ENCODE measurements around the gene PRTN3. TPM values are rescaled to one million over a fixed set of nuclear protein-coding genes. Genes with fewer than 3 reads are reported as not detected.

PRTN3 gene
- total RNA-seq, 2 donors from 2014 or later, result not detected

GRCh38 chr19:813219-814151 is 27.3 kb upstream of the PRTN3 start:
- Mint-ChIP-seq H3K4me1 (no peaks in the 10 kb centered on the region), H3K27me3 (ENCODE audit: insufficient read depth) (no peaks in the 10 kb centered on the region), H3K36me3 (ENCODE audit: low read depth) (peaks cover 51% of the 10 kb centered on the region), H3K27ac (no peak overlapping the region), H3K9me3 (no peaks in the 10 kb centered on the region), H3K4me3 (no peak overlapping the region)
- no peak overlapping the region for H3K4me3 ChIP-seq (ENCODE audit: low read length)
- no peaks in the 10 kb centered on the region for H3K4me1 ChIP-seq (ENCODE audit: control insufficient read depth, insufficient read depth, low read length)
- TF ChIP-seq, protein P1, sequence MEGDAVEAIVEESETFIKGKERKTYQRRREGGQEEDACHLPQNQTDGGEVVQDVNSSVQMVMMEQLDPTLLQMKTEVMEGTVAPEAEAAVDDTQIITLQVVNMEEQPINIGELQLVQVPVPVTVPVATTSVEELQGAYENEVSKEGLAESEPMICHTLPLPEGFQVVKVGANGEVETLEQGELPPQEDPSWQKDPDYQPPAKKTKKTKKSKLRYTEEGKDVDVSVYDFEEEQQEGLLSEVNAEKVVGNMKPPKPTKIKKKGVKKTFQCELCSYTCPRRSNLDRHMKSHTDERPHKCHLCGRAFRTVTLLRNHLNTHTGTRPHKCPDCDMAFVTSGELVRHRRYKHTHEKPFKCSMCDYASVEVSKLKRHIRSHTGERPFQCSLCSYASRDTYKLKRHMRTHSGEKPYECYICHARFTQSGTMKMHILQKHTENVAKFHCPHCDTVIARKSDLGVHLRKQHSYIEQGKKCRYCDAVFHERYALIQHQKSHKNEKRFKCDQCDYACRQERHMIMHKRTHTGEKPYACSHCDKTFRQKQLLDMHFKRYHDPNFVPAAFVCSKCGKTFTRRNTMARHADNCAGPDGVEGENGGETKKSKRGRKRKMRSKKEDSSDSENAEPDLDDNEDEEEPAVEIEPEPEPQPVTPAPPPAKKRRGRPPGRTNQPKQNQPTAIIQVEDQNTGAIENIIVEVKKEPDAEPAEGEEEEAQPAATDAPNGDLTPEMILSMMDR (conservative IDR thresholded peaks at IDR 0.05), result no peak
- H3K27ac ChIP-seq (ENCODE audit: low read depth, low read length), result no peak overlapping the region
- H3K27me3 ChIP-seq (ENCODE audit: control insufficient read depth, insufficient read depth, low read length, poor library complexity, severe bottlenecking), result no peaks in the 10 kb centered on the region
- peak; percentile 61 for DNase-seq
- 95% methylated on average over 38 to 87 of the region's 87 CpGs for WGBS, 2 experiments (ENCODE audit: insufficient coverage in 1 of 2, insufficient read length in 1 of 2)
- peaks cover 39% of the 10 kb centered on the region for H3K36me3 ChIP-seq (ENCODE audit: control insufficient read depth, insufficient read depth, low read length)
- H3K9ac ChIP-seq (ENCODE audit: extremely low read depth, low read length, poor library complexity, severe bottlenecking), result no peak overlapping the region
- no peaks in the 10 kb centered on the region for H3K9me3 ChIP-seq (ENCODE audit: control insufficient read depth, low read length)

DNA sequence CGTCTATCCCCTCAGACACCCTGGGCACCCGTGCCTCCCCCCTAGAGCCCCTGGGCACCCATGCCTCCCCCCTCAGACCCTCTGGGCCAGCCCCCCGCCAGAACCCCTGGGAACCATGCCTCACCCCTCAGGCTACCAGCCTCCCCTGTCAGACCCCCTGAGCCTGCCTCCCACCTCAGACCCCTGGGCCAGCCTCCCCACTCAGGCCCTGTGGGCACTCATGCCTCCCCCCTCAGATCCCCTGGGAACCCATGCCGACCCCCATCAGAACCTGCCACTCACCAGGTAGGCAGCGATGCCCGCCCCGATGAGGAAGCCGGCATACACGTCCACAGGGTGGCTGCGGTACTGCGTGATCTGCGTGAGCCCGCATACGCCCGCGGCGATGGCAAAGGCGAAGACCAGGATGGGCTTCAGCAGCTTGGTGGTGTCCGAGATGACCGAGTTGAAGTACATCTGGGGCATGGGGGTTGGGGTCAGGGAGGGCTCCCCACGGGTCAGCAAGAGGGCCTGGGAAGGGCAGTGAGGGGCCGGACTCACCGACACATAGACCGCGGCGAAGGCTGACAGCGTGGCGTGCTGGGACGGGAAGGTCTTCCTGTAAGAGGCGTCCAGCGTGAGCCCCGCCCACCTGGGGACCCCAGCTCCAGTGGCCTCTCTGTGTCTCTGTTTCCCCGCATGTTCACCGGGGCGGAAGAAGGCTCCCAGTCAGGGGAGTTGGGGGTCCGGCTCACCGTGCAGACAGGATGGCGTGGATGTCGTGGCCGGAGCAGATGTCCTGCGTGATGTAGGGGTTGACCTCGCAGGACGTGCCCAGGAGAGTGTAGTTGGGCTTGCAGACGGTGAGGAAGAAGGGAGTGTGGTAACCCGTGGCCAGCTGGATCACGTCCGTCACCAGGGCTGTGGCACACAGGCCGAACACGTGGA is 26.4 kb upstream of the PRTN3 start:
- Histone ChIP-seq H3K4me3 (ENCODE audit: low read length) (no peak overlapping the region), H3K36me3 (ENCODE audit: control insufficient read depth, insufficient read depth, low read length) (peaks cover 32% of the 10 kb centered on the region), H3K9me3 (ENCODE audit: control insufficient read depth, low read length) (no peaks in the 10 kb centered on the region), H3K9ac (ENCODE audit: extremely low read depth, low read length, poor library complexity, severe bottlenecking) (no peak overlapping the region), H3K27ac (ENCODE audit: low read depth, low read length) (no peak overlapping the region), H3K4me1 (ENCODE audit: control insufficient read depth, insufficient read depth, low read length) (no peaks in the 10 kb centered on the region), H3K27me3 (ENCODE audit: control insufficient read depth, insufficient read depth, low read length, poor library complexity, severe bottlenecking) (no peaks in the 10 kb centered on the region)
- no peaks in the 10 kb centered on the region for H3K9me3 Mint-ChIP-seq
- peak; percentile 71 for DNase-seq
- no peaks in the 10 kb centered on the region for H3K27me3 Mint-ChIP-seq (ENCODE audit: insufficient read depth)
- TF ChIP-seq, protein P1 (conservative IDR thresholded peaks at IDR 0.05), result no peak
- no peak overlapping the region for H3K27ac Mint-ChIP-seq
- no peak overlapping the region for H3K4me3 Mint-ChIP-seq
- peaks cover 45% of the 10 kb centered on the region for H3K36me3 Mint-ChIP-seq (ENCODE audit: low read depth)
- WGBS, 2 experiments (ENCODE audit: insufficient coverage in 1 of 2, insufficient read length in 1 of 2), result 96% methylated on average over 44 to 49 of the region's 49 CpGs
- no peaks in the 10 kb centered on the region for H3K4me1 Mint-ChIP-seq

GRCh38 chr19:815079-815774 is 25.6 kb upstream of the PRTN3 start:
- H3K9me3 Mint-ChIP-seq, result no peaks in the 10 kb centered on the region
- peaks cover 37% of the 10 kb centered on the region for H3K36me3 Mint-ChIP-seq (ENCODE audit: low read depth)
- no peaks in the 10 kb centered on the region for H3K27me3 Mint-ChIP-seq (ENCODE audit: insufficient read depth)
- Histone ChIP-seq H3K9ac (ENCODE audit: extremely low read depth, low read length, poor library complexity, severe bottlenecking) (no peak overlapping the region), H3K36me3 (ENCODE audit: control insufficient read depth, insufficient read depth, low read length) (peaks cover 24% of the 10 kb centered on the region), H3K27ac (ENCODE audit: low read depth, low read length) (no peak overlapping the region), H3K9me3 (ENCODE audit: control insufficient read depth, low read length) (no peaks in the 10 kb centered on the region), H3K4me3 (ENCODE audit: low read length) (no peak overlapping the region), H3K27me3 (ENCODE audit: control insufficient read depth, insufficient read depth, low read length, poor library complexity, severe bottlenecking) (no peaks in the 10 kb centered on the region), H3K4me1 (ENCODE audit: control insufficient read depth, insufficient read depth, low read length) (no peaks in the 10 kb centered on the region)
- 93 to 96% methylated on average over 42 to 47 of the region's 47 CpGs for WGBS, 2 experiments (ENCODE audit: insufficient coverage in 1 of 2, insufficient read length in 1 of 2)
- no peak overlapping the region for H3K4me3 Mint-ChIP-seq
- H3K4me1 Mint-ChIP-seq, result no peaks in the 10 kb centered on the region
- no peak overlapping the region for H3K27ac Mint-ChIP-seq
- DNase-seq, result peak; percentile 69
- TF ChIP-seq, protein P1 (conservative IDR thresholded peaks at IDR 0.05), result no peak
